Activated CD4-positive, alpha-beta T cell treated with anti-CD3 and anti-CD28 coated beads, Interleukin-2, amount 50 U/mL, for 1 hour (primary cell): ENCODE measurements around the gene OPRD1.
A peak's percentile ranks its signal among the peaks of the same experiment; 100 is the strongest.
"Not testable (repeated sequence)": the region's sequence is repeated elsewhere in the genome, so short reads cannot be mapped to it uniquely, and the experiment has no call there.

Source experiments
- DNase-seq: peaks from one replicate; pipeline ENCODE4 v3.0.0-alpha.2; 2020

The OPRD1 gene

GRCh38 chr1:28811766-28812668 lies at the start of gene OPRD1:
OPRD1 (plus strand) TSS chr1:28812170; CDS start chr1:28812384, 214 bp downstream.
- DNase-seq, result no peak

GRCh38 chr1:28766532-28767183 lies 45.3 kb upstream of the OPRD1 start:
- DNase-seq, result no peak

GRCh38 chr1:28770601-28771165 lies 41.3 kb upstream of the OPRD1 start:
- no peak for DNase-seq

- DNase-seq, result not testable (repeated sequence)
Measured at GRCh38 chr1:28771921-28772320, 40.0 kb upstream of the OPRD1 start.

- DNase-seq, result no peak
Measured at GRCh38 chr1:28773105-28773504, 38.9 kb upstream of the OPRD1 start.

GRCh38 chr1:28775121-28775942 lies 36.6 kb upstream of the OPRD1 start:
- DNase-seq, result peak; percentile 60

GRCh38 chr1:28776341-28776740 lies 35.6 kb upstream of the OPRD1 start:
- no peak for DNase-seq

- DNase-seq, result no peak
Measured at GRCh38 chr1:28778021-28778420, 33.9 kb upstream of the OPRD1 start.

- DNase-seq, result no peak
Measured at GRCh38 chr1:28779751-28780408, 32.1 kb upstream of the OPRD1 start.

- DNase-seq, result no peak
Measured at GRCh38 chr1:28781305-28781704, 30.7 kb upstream of the OPRD1 start.

- DNase-seq, result no peak
Measured at GRCh38 chr1:28782011-28782410, 30.0 kb upstream of the OPRD1 start.

- no peak for DNase-seq
Measured at GRCh38 chr1:28783363-28783762, 28.6 kb upstream of the OPRD1 start.

- no peak for DNase-seq
Measured at GRCh38 chr1:28789412-28789811, 22.6 kb upstream of the OPRD1 start.

- DNase-seq, result no peak
Measured at GRCh38 chr1:28789816-28790215, 22.2 kb upstream of the OPRD1 start.

GRCh38 chr1:28790377-28791035 lies 21.5 kb upstream of the OPRD1 start:
- no peak for DNase-seq

- DNase-seq, result not testable (repeated sequence)
Measured at GRCh38 chr1:28791929-28792328, 20.0 kb upstream of the OPRD1 start.

GRCh38 chr1:28792644-28793121 lies 19.3 kb upstream of the OPRD1 start:
- DNase-seq, result no peak

GRCh38 chr1:28794582-28794981 lies 17.4 kb upstream of the OPRD1 start:
- DNase-seq, result not testable (repeated sequence)

- no peak for DNase-seq
Measured at GRCh38 chr1:28796352-28797211, 15.4 kb upstream of the OPRD1 start.

GRCh38 chr1:28800324-28800723 lies 11.6 kb upstream of the OPRD1 start:
- no peak for DNase-seq

GRCh38 chr1:28801461-28801860 lies 10.5 kb upstream of the OPRD1 start:
- DNase-seq, result no peak
